ENCODE measurements around the gene DZIP1L. TPM values are rescaled to one million over a fixed set of nuclear protein-coding genes. Genes with fewer than 3 reads are reported as not detected.

DZIP1L gene, protein sequence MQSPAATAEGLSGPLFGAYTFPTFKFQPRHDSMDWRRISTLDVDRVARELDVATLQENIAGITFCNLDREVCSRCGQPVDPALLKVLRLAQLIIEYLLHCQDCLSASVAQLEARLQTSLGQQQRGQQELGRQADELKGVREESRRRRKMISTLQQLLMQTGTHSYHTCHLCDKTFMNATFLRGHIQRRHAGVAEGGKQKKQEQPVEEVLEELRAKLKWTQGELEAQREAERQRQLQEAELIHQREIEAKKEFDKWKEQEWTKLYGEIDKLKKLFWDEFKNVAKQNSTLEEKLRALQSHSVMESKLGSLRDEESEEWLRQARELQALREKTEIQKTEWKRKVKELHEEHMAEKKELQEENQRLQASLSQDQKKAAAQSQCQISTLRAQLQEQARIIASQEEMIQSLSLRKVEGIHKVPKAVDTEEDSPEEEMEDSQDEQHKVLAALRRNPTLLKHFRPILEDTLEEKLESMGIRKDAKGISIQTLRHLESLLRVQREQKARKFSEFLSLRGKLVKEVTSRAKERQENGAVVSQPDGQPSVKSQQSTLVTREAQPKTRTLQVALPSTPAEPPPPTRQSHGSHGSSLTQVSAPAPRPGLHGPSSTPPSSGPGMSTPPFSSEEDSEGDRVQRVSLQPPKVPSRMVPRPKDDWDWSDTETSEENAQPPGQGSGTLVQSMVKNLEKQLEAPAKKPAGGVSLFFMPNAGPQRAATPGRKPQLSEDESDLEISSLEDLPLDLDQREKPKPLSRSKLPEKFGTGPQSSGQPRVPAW
- total RNA-seq (2022; extraction: Qiagen RNA extraction): 9.2 to 11.7 TPM (median 11.0 TPM) in 5 replicates

DNA sequence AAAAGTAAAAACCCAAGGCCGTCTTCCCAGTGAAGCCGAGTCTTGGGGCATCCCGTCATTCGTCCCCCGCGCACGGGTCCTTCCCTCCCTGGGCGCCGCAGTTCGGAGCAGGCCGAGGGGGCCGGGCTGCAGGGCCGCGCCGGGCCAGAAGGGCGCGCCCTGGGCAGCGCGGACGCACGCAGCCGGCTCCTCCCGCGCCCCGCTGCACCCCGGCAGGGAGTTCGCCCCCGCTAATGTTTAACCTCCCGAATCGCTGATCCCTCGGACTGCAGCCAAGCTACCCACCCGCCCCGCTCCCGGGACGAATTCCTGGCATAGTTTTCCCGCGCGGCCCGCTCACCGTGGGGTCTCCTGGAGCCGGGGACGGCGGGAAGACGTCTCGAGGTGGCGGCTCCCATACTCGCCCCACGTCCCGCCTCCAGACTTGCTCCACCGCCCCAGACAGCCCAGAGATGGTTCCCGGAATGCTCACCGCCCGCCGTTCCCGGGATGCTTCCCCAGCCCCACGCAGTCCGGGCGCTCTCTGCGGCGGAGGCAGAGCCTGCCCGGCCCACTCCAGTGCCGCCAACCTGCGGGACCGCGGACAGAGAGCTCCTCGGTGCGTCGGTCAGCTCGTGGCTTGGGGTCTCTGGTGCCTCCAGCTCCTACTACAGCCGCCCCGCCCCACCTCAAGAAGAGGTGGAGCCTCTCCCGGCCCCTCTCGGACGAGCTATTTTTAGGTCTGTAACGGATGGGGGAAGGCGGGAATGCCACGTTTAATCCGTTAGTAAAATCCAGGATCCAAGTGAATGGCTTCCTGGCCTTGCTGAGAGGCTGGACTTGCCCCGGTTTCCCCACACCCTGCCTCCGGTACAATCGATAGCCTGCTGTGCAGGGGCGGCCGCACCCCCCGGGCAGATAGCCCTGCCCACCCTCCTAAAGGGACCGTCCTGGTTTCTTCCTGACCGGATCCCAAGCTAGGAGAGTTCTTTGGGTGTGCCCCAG, at the start of gene DZIP1L:
TSS of gene DZIP1L (minus strand) at position 621 of the 984 bp plus-strand sequence. CDS start 11,637 bp downstream, outside the sequence.

GRCh38 chr3:138132239-138132638, 16.8 kb upstream of the DZIP1L start, which contains the start of gene A4GNT:
Gene A4GNT, minus strand, starts transcription at chr3:138132390. Its CDS starts 1,134 bp downstream, at chr3:138131256.

Other genes starting within 250 kb of the DZIP1L start
- gene CLDN18, start 105.4 kb downstream of the DZIP1L start, total RNA-seq (2022; extraction: Qiagen RNA extraction): not detected in 5 replicates
- gene A4GNT, start 16.8 kb upstream of the DZIP1L start, total RNA-seq (2022; extraction: Qiagen RNA extraction): not detected in 5 replicates
- 12.2 to 14.6 TPM (median 12.8 TPM) in 5 replicates for gene DBR1, start 59.3 kb upstream of the DZIP1L start, total RNA-seq (2022; extraction: Qiagen RNA extraction)
- 35.8 to 49.3 TPM (median 41.0 TPM) in 5 replicates for gene ARMC8, start 71.7 kb upstream of the DZIP1L start, total RNA-seq (2022; extraction: Qiagen RNA extraction)
- gene NME9, start 214.2 kb upstream of the DZIP1L start, total RNA-seq (2022; extraction: Qiagen RNA extraction): not detected in 5 replicates
- 6.3 to 9.5 TPM (median 8.2 TPM) in 5 replicates for gene MRAS, start 233.0 kb upstream of the DZIP1L start, total RNA-seq (2022; extraction: Qiagen RNA extraction)

Data from A549 treated with AZD2906 at 1 μM for 4 hours (cell line).